Esophagus mucosa (tissue), 1 donor: ENCODE data around the gene OR52B6. TPM values are rescaled to one million over a fixed set of nuclear protein-coding genes. Genes with fewer than 3 reads are reported as not detected.
"Not testable (repeated sequence)": the region's sequence is repeated elsewhere in the genome, so short reads cannot be mapped to it uniquely, and the experiment has no call there.

Experiments
- ATAC-seq: fragments of 200-7000 bp; cut with Tn5 transposase; one replicate; pipeline ENCODE4 v1.9.1; 2020
- total RNA-seq: library from RNA; stranded (reverse); gene quantifications from one replicate; pipeline ENCODE4 v1.2.4, GENCODE V29; 2023
- donor health status: DM: yes; HTN: yes; CAD: no.

OR52B6 gene
- total RNA-seq, 1 donor from 2014 or later: not detected

DNA sequence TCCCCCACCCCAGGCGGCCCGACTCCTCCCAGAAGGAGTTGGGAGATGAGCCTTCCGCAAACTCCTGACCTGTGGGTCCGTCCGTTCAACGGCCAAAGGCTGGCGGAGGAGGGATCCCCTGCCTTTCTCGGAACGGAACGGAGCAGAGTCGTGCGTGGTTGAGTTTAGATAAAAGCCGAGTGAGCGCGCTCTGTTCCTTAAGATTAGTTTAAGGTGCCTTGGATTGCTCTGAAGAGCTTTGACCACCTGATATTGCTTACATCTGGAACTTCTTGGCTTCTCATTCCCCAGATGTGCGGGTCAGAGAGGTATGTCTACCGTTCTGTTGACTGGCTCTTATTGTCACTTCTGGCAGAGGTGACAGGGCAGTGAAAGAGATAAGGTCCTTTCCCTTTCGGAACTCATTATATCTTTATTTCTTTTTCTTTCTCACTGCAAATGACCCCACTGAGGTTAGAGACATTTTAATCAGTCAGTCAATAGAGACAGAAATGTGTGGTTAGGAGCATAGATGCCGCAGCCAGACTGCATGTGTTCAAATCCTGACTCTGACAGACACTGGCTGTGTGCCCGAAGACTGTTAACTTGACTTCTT is 16.0 kb downstream of the OR52B6 start, which contains the start of gene TRIM6:
TSS of gene TRIM6 (plus strand) at position 31 of the 595 bp plus-strand sequence. CDS start at position 292, 261 bp downstream.
- ATAC-seq: peak; percentile 54

DNA sequence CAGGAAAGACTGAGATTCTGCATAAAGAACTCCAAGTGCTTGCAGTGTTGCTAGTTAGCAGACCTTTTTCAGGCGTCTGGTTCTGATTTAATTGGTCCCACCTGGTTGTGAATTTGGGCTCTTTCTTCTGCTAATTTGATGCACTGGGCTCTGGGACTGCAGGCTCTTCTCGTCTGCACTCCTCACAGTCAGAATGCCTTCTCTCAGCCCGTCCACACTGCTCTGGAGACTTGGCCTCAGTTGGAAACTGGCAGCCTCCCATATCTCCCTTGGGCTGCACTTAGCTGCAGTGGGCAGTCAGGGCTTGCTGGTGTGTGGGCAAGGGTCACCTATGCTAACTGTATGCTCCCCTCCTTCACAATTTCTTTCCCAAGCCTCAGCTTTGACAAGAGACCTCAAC is 17.3 kb downstream of the OR52B6 start:
- no peak for ATAC-seq

DNA sequence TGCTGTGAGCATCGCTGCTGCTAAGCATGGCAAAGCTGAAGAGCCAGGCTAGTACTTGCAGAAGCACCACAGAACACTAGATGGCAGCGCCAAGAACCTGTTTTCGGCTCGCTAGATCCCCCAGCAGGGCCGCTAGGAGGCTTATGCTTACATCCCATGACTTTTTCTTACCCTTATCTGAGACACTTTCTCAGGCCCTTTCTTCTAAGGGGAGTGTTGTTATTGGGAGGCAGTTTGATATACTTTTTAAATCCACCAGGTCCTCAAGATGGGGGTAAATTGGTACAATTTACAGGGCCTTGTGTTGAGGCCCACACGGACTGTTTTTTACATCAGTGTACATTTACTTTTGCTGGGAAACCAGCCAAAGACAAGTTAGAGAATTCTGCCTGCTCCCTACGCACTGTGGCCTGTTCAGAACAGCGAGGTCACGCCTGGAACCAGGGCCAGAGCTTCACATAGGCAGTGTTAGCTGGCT is 19.7 kb downstream of the OR52B6 start:
- ATAC-seq: peak; percentile 79

DNA sequence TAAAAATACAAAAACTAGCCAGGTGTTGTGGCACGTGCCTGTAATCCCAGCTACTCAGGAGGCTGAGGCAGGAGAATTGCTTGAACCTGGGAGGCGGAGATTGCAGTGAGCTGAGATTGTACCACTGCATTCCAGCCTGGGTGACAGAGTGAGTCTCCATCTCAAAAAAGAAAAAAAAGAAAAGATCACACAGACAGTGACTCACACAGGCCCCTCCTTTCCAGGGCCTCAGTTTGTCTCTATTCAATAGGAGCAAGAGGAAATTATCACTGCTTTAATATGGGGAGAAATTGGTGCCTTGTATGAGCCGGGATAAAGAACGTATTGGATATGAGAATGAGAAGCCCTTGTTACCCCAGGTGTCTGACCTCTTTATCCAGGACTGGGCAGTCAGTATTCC is 22.1 kb downstream of the OR52B6 start:
- not testable (repeated sequence) for ATAC-seq

DNA sequence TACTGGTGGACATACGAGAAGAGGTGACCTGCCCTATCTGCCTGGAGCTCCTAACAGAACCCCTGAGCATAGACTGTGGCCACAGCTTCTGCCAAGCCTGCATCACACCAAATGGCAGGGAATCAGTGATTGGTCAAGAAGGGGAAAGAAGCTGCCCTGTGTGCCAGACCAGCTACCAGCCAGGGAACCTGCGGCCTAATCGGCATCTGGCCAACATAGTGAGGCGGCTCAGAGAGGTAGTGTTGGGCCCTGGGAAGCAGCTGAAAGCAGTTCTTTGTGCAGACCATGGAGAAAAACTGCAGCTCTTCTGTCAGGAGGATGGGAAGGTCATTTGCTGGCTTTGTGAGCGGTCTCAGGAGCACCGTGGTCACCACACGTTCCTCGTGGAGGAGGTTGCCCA is 22.6 kb downstream of the OR52B6 start:
- ATAC-seq: no peak

DNA sequence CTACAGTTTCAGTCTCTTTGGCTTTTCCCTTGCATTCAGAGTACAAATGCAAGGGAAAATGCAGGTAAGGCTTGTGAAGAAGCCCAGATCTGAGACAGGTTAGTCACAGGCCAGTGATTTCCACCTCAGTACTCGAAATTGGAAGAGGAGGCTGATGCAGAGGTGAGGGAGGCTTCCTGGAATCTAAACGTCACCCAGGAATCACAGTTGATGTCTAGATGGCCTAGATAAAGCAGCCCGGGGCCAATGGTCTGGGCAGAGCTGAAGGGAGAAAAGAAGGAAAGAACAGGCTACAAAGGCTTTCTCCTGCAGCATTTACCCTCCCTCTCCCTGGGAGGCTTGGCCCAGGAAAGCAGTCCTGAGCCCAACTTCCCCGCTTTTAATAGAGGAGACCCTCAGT is 24.2 kb downstream of the OR52B6 start:
- no peak for ATAC-seq

DNA sequence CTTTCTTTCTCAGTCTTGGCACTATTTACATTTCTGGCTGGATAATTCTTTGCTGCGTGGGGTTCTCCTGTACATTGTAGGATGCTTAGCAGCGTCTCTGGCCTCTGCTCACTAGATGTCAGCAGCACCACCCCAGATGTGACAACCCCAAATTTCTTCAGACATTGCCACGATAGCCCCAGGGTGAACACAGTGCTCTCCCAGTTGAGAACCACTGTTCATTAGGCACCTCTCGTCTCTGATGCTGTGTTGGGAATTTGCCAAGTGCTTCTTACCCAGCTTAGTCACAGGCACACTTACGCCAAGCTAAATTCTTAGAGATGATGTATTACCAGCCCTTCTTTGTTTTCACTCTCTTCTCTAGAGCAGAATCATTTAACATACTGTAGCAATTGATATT is 25.2 kb downstream of the OR52B6 start:
- peak; percentile 68 for ATAC-seq

DNA sequence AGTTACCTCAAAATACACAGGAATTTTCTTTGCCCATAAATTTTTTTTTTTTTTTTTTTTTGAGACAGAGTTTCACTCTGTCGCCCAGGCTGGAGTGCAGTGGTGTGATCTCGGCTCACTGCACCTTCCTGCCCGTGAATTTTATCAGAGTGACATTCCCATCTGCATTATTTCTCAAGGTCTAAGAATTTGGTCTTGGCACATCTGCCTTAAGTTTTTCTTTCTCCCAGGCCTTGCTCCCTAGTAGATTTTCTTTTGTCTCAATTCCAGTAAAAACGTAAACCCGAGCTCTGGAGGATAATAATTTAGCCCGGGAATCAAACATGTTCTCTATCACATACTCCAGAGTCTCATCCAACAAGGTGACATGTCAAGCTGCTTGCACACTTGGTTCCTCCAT is 28.1 kb downstream of the OR52B6 start:
- ATAC-seq: no peak

DNA sequence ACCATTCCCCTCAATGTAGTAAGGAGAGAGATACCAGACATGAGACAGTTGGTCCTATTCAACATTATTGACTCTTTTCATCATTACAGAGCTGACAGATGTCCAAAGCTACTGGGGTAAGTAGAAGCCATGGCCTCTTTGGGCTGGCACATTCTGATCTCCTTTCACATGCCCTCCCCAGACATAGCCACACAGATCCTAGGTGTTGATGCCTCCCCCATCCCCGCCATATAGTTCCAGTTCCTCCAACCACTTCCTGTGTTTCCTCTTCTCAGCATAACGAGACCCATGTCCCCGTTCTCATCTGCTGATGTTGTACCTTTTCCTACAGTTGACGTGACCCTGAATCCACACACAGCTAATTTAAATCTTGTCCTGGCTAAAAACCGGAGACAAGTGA is 29.8 kb downstream of the OR52B6 start:
- ATAC-seq: no peak

DNA sequence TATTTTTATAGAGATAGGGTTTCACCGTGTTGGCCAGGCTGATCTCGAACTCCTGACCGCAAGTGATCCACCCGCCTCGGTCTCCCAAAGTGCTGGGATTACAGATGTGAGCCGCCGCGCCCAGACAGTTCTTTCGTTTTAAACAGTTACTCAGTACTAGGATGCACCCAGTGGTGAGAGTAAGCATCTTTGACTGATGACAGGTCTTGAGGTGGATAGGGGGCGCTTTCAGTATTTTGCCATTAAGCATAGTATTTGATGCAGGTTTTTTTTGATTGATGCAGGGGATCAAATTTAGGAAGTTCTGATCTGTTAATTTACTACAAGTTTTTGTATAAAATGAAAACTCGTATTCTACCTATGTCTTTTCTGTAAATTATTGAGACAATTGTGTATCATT is 30.9 kb downstream of the OR52B6 start:
- no peak for ATAC-seq

DNA sequence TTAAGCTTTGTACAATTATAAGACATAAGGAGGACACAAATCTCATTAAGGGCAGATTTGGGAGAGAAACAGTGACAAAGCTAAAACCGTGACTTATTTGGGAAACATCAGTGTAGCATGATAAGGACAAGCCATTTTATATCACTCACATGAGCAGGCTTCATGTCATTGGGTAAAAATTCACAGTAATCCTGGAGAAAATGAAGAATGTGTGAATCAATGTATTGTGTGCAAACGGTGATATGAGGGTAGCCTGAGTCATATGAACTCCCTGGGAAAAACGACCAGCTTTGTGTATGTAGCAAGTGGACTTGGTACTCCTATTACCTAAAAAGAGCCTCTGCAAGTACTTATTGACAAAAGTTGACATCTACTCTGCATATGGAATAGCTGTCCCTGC is 38.1 kb downstream of the OR52B6 start:
- ATAC-seq: no peak

DNA sequence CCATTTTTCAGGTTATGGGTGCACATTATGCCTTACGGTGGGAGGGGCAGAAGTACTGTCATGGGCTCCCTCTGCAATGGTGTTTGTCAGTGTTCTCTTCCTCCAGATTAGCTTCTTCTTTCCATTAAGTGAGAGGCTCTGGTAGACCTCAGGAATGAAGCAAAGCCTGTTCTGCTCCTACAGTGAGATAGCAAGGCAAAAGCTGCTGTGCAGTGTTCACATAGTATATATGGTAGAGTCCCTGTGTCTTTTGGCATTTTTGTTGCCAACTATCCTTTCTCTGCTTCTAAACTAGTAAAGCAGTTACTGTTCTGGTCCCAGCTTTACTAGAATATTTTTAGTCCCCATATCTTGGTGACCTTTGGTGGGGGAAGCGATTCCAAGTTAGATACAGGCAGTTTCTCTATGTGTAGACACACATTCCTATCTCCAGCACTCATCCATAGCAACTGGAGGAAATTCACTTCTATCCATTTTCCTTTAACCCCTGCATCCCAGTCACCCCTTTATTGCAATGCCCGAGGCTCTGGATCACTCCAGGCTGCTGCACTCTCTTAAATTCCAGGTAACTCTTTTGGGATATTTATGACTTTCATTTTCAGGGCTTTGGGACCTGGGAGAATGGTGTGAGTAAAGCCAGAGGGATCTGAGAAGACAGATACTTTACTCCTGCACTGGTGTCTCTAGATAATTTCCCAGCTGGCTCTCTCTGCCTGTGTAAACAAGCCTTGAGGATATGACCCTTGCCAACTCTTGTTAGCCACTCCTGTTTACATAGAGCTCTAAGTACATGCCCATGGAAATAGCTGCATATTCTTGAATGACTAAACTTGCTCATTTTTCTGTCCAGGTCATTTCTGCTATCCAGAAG is 40.2 kb downstream of the OR52B6 start:
- peak; percentile 88 for ATAC-seq

DNA sequence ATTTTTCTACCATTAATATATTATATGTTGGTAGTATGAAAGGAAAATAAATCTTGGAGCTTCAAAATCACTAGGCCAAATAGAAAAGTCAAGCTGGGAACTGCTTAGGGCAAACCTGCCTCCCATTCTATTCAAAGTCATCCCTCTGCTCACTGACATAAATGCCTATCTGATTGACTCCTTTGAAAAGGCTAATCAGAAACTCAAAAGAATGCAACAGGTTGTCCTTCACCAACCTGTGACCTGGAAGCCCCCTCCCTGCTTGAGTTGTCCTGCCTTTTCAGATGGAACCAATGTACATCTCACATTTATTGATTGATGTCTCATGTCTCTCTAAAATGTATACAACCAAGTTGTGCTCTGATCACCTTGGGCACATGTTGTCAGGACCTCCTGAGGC is 40.9 kb downstream of the OR52B6 start:
- no peak for ATAC-seq

DNA sequence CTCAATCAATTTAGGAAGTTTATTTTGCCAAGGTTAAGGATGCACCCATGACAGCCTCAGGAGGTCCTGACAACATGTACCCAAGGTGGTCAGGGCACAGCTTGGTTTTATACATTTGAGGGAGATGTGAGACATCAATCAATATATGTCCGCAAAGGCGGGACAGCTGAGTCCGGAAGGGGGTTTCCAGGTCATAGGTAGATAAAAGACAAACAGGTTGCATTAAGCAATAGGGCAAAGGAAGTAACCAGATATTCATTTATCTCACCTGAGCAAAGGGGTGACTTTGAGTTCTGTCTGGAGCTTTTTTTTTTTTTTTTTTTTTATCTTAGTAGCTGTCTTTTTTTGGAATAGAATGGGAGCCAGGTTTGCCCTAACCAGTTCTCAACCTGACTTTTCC is 42.1 kb downstream of the OR52B6 start:
- ATAC-seq: no peak

DNA sequence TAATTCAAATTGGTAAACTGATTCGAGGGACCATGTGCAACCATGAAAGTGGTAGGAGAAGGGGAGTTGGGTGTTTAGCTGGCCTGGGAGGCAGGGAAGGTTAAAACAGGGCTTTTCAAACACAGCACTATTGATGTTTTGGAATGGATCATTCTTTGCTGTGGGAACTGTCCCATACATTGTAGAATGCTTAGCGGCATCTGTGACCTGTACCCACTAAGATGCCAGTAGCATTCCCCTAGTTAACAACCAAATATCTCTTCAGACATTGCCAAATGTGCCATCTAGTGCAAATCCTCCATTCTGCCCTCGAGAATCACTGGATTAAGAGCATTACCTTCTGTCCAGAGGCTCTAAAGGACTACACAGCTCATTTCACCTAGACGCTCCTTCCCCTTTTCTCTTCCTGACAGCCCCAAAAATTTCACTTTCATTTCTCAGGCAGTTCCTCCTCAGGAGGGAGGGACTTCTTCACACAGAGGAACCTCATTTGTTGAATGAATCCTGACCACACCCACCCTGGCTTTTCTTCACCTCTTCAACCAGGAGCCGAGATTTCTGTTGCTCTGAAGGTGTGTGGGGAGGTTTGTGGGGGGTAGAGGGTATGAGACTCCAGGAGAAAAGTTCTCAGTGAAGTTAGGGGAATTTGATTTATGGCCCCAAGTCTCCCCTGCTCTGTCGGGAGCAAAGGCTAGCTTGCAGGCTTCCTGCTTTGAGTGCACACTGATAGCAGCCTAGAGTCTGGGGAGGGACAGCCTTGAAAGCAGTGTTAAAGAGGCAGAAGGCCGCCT is 44.0 kb downstream of the OR52B6 start, which contains the start of gene TRIM34:
TSS of gene TRIM34 (plus strand) at position 513 of the 791 bp plus-strand sequence. CDS start 7,331 bp downstream, outside the sequence.
- peak; percentile 79 for ATAC-seq

DNA sequence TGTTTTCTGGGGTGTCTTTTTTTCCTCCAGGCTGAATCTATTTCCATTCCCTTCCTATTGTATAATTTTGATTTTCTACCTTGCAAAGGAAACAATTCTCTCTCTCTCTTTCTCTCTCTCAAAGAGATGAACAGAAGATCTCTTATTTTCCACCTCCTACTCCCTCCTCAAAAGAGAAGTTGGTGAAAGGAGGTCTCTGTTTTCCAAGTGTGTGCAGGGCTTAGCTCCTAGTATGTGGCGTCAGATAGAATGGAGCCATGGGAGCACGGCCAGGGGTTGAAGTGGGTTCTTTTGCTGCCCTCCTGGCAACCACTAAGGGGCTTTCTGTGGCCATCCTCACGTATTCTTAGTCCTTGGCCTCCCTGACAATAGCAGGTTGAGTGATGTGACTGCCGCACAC is 44.6 kb downstream of the OR52B6 start:
- no peak for ATAC-seq

DNA sequence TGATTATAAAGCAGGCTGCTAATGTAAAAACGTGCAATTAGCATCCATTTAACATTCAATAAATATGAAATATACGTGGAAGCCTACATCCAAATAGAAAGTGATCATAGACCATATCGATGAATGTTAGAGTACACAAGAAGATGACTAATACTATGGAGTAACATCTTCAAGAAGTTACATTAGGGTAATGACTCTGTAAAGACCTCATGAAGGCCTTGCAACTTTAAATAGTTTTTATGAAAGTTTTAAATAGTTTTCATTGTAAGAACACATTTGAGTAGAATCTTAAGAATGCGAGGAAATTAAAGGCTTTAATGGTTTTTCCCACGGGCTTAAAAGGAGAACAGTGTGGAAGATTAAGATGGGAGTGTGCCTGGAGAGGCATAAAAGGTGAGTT is 45.5 kb downstream of the OR52B6 start:
- no peak for ATAC-seq

DNA sequence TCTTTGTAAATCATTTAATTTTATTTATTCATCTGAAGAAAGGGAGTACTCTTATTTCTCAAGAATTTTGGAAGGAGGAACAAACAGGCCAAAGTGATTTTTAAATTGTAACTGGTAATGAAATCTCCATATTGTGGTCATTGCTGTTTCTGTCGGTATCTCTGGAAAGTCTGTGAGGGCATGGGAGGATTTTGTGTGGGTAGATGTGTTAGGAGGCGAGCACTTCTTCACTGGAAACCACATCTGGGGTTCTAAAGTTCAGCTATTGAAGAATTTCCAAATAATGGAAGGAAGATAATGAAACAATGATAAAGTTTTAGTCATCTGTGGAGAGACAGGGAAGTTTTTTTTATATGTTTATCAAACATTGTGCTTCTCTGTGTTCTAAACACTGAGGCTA is 50.7 kb downstream of the OR52B6 start:
- no peak for ATAC-seq

Other genes starting within 250 kb of the OR52B6 start
- not detected for gene OR51B5, start 237.4 kb upstream of the OR52B6 start, total RNA-seq
- not detected for gene OR51B6, start 229.4 kb upstream of the OR52B6 start, total RNA-seq
- gene OR51M1, start 197.1 kb upstream of the OR52B6 start, total RNA-seq: not detected
- not detected for gene OR51Q1, start 158.8 kb upstream of the OR52B6 start, total RNA-seq
- not detected for gene OR51I1, start 139.4 kb upstream of the OR52B6 start, total RNA-seq
- gene OR51I2, start 131.6 kb upstream of the OR52B6 start, total RNA-seq: not detected
- not detected for gene OR52D1, start 92.2 kb upstream of the OR52B6 start, total RNA-seq
- not detected for gene UBQLN3, start 70.9 kb upstream of the OR52B6 start, total RNA-seq
- 0.08 TPM for gene UBQLNL, start 64.2 kb upstream of the OR52B6 start, total RNA-seq
- gene OR52H1, start 32.3 kb upstream of the OR52B6 start, total RNA-seq: not detected
- 7.7 TPM for gene TRIM6, start 15.8 kb downstream of the OR52B6 start, total RNA-seq
- gene TRIM34, start 44.1 kb downstream of the OR52B6 start, total RNA-seq: 4.0 TPM
- 8.8 TPM for gene TRIM5, start 104.2 kb downstream of the OR52B6 start, total RNA-seq
- 21.7 TPM for gene TRIM22, start 108.9 kb downstream of the OR52B6 start, total RNA-seq
- gene OR56B1, start 155.6 kb downstream of the OR52B6 start, total RNA-seq: not detected
- not detected for gene OR52N4, start 173.4 kb downstream of the OR52B6 start, total RNA-seq
- not detected for gene OR52N5, start 202.5 kb downstream of the OR52B6 start, total RNA-seq
- not detected for gene OR52N1, start 210.4 kb downstream of the OR52B6 start, total RNA-seq
- gene OR52N2, start 228.0 kb downstream of the OR52B6 start, total RNA-seq: not detected